ENCODE results near the gene VPS41.
"Not testable (repeated sequence)": the region's sequence is repeated elsewhere in the genome, so short reads cannot be mapped to it uniquely, and the experiment has no call there.

The VPS41 gene

GRCh38 chr7:38855867-38856266 lies 53.1 kb downstream of the VPS41 start:
- TF ChIP-seq, protein P1, sequence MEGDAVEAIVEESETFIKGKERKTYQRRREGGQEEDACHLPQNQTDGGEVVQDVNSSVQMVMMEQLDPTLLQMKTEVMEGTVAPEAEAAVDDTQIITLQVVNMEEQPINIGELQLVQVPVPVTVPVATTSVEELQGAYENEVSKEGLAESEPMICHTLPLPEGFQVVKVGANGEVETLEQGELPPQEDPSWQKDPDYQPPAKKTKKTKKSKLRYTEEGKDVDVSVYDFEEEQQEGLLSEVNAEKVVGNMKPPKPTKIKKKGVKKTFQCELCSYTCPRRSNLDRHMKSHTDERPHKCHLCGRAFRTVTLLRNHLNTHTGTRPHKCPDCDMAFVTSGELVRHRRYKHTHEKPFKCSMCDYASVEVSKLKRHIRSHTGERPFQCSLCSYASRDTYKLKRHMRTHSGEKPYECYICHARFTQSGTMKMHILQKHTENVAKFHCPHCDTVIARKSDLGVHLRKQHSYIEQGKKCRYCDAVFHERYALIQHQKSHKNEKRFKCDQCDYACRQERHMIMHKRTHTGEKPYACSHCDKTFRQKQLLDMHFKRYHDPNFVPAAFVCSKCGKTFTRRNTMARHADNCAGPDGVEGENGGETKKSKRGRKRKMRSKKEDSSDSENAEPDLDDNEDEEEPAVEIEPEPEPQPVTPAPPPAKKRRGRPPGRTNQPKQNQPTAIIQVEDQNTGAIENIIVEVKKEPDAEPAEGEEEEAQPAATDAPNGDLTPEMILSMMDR (conservative IDR thresholded peaks at IDR 0.05), result no peak
- H3K27ac ChIP-seq, result no peak overlapping the region

GRCh38 chr7:38855386-38855785 lies 53.6 kb downstream of the VPS41 start:
- no peak overlapping the region for H3K27ac ChIP-seq
- TF ChIP-seq, protein P1 (conservative IDR thresholded peaks at IDR 0.05), result no peak

- H3K27ac ChIP-seq, result not testable (repeated sequence)
Observed at GRCh38 chr7:38854947-38855346, 54.0 kb downstream of the VPS41 start.

- no peak overlapping the region for H3K27ac ChIP-seq
- TF ChIP-seq, protein P1 (conservative IDR thresholded peaks at IDR 0.05), result no peak
Observed at GRCh38 chr7:38851321-38851720, 57.7 kb downstream of the VPS41 start.

DNA sequence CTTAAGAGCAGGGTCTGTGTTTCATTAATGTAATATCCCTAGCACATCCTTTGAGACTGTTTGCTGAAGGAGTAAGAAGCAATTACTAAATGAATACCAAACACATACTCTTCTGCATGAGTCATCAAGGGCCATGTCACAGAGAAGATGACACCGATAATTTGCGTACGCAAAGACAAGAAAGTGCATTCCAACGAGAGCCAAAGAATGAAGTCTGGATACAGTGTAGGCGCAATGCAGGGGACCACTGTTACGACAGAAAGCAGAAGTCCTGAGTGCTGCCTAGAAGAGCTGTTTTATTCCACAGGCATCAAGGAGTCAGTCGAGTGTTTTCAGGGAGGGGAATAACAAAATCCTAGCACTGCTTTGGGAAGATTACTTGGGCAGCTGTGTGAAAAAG lies 62.7 kb downstream of the VPS41 start:
- TF ChIP-seq, protein P1 (conservative IDR thresholded peaks at IDR 0.05), result no peak
- no peak overlapping the region for H3K27ac ChIP-seq

GRCh38 chr7:38844952-38845563 lies 63.9 kb downstream of the VPS41 start:
- H3K27ac ChIP-seq, result no peak overlapping the region
- TF ChIP-seq, protein P1 (conservative IDR thresholded peaks at IDR 0.05), result no peak

DNA sequence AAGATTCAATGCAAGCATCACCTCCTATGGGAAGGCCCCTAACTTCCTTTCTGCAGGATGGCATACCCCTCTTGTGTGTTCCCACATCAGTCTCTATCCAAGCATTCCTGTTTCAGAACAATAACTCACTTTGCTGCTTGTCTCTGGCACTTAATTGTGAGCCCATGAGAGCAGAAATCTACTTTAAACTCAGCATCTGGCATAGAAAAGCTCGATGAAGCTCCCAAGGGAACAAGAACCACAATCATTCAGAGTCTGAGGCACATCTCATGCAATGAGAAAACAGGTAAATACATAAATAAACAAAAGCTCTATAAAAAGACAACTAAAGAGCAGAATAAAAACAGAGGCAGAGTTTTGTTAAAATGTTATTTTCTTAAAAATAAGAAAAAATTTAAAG lies 66.2 kb downstream of the VPS41 start:
- no peak overlapping the region for H3K27ac ChIP-seq
- TF ChIP-seq, protein P1 (conservative IDR thresholded peaks at IDR 0.05), result no peak

GRCh38 chr7:38840736-38841460 lies 68.1 kb downstream of the VPS41 start:
- no peak overlapping the region for H3K27ac ChIP-seq
- TF ChIP-seq, protein P1 (conservative IDR thresholded peaks at IDR 0.05), result no peak
